Measurements from ENCODE around the gene POP7.
"Not testable (repeated sequence)": the region's sequence is repeated elsewhere in the genome, so short reads cannot be mapped to it uniquely, and the experiment has no call there.

POP7 gene

GRCh38 chr7:100705753-100706671, at the start of gene POP7:
Gene POP7 (plus strand): TSS chr7:100706121. CDS start chr7:100706831, 710 bp downstream.
- ChIA-PET POLR2A (interaction anchor here (0.6 to 4.8 kb wide), 44 partner anchors 9 to 460 kb away, joined by 3 to 68 read pairs (median 4); partner anchors contain the start of genes EPHB4, EPO, FBXO24 and GIGYF1), CTCF (interaction anchor here (0.9 to 3.0 kb wide), 16 partner anchors 10 to 147 kb away, joined by 3 to 23 read pairs (median 4); partner anchors contain the start of genes FBXO24, LRCH4 and SLC12A9)
- TF ChIP-seq FOXK2 (IDR thresholded peaks at IDR 0.05) = no peak
- TF ChIP-seq L3MBTL2 (conservative IDR thresholded peaks at IDR 0.05) = peak; percentile 78
- no peak for TF ChIP-seq TARDBP (IDR thresholded peaks at IDR 0.05)
- TF ChIP-seq ARNT (IDR thresholded peaks at IDR 0.05) = no peak
- no peak for TF ChIP-seq HDGF (IDR thresholded peaks at IDR 0.05; ENCODE audit: borderline replicate concordance)
- TF ChIP-seq ZNF384 (IDR thresholded peaks at IDR 0.05) = no peak
- no peak for TF ChIP-seq PKNOX1 (IDR thresholded peaks at IDR 0.05)
- TF ChIP-seq SUZ12 (IDR thresholded peaks at IDR 0.05) = no peak
- no peak for TF ChIP-seq SP1 (IDR thresholded peaks at IDR 0.05)
- TF ChIP-seq FOXA1 (IDR thresholded peaks at IDR 0.05) = no peak
- no peak for TF ChIP-seq LEF1 (IDR thresholded peaks at IDR 0.05; ENCODE audit: borderline replicate concordance)
- TF ChIP-seq CTBP1 (IDR thresholded peaks at IDR 0.05; ENCODE audit: borderline replicate concordance) = no peak
- peak; percentile 65; the same call in 1 of the 2 replicates for TF ChIP-seq ELF4 (IDR thresholded peaks at IDR 0.05)
- no peak for TF ChIP-seq NFRKB (IDR thresholded peaks at IDR 0.05)
- TF ChIP-seq FOXM1 (IDR thresholded peaks at IDR 0.05; ENCODE audit: borderline replicate concordance) = no peak
- no peak for TF ChIP-seq BHLHE40 (IDR thresholded peaks at IDR 0.05; ENCODE audit: borderline replicate concordance)

GRCh38 chr7:100662194-100662776, 43.6 kb upstream of the POP7 start:
- DNase-seq (ENCODE audit: extremely low spot score); CTCF ChIA-PET: not testable (repeated sequence)
- POLR2A ChIA-PET = interaction anchor here (0.9 kb wide), 1 partner anchor 36 kb away, joined by 3 read pairs; no protein-coding TSS in a partner anchor

More at GRCh38 chr7:100705753-100706671, at the start of gene POP7:
- DNase-seq (ENCODE audit: extremely low spot score) = peak; percentile 98

- TF ChIP-seq BHLHE40 (IDR thresholded peaks at IDR 0.05; ENCODE audit: borderline replicate concordance) (no peak), SUZ12 (IDR thresholded peaks at IDR 0.05) (no peak), TARDBP (IDR thresholded peaks at IDR 0.05) (no peak), FOXM1 (IDR thresholded peaks at IDR 0.05; ENCODE audit: borderline replicate concordance) (no peak), NFRKB (IDR thresholded peaks at IDR 0.05) (no peak), L3MBTL2 (conservative IDR thresholded peaks at IDR 0.05) (no peak)
- DNase-seq (ENCODE audit: extremely low spot score) = no peak
- CTCF ChIA-PET = interaction anchor here (0.6 kb wide), 1 partner anchor 473 kb away, joined by 4 read pairs; no protein-coding TSS in a partner anchor
- POLR2A ChIA-PET = interaction anchor here (1.0 kb wide), 1 partner anchor 8 kb away, joined by 3 read pairs; the partner anchor contains the start of gene GNB2
Observed at GRCh38 chr7:100665168-100665726, 40.7 kb upstream of the POP7 start.

GRCh38 chr7:100667331-100668068, 38.4 kb upstream of the POP7 start:
- ChIA-PET POLR2A (no interaction called here), CTCF (interaction anchor here (0.7 kb wide), 1 partner anchor 23 kb away, joined by 3 read pairs; no protein-coding TSS in a partner anchor)
- DNase-seq (ENCODE audit: extremely low spot score) = no peak
- no peak for TF ChIP-seq TARDBP (IDR thresholded peaks at IDR 0.05)
- no peak for TF ChIP-seq SP1 (IDR thresholded peaks at IDR 0.05)
- TF ChIP-seq PKNOX1 (IDR thresholded peaks at IDR 0.05) = no peak
- TF ChIP-seq ARNT (IDR thresholded peaks at IDR 0.05) = no peak
- TF ChIP-seq LEF1 (IDR thresholded peaks at IDR 0.05; ENCODE audit: borderline replicate concordance) = no peak
- TF ChIP-seq SUZ12 (IDR thresholded peaks at IDR 0.05) = no peak
- TF ChIP-seq CTBP1 (IDR thresholded peaks at IDR 0.05; ENCODE audit: borderline replicate concordance) = no peak
- TF ChIP-seq ELF4 (IDR thresholded peaks at IDR 0.05) = no peak
- TF ChIP-seq ZNF384 (IDR thresholded peaks at IDR 0.05) = no peak
- no peak for TF ChIP-seq FOXA1 (IDR thresholded peaks at IDR 0.05)
- no peak for TF ChIP-seq BHLHE40 (IDR thresholded peaks at IDR 0.05; ENCODE audit: borderline replicate concordance)
- TF ChIP-seq FOXM1 (IDR thresholded peaks at IDR 0.05; ENCODE audit: borderline replicate concordance) = no peak
- no peak for TF ChIP-seq L3MBTL2 (conservative IDR thresholded peaks at IDR 0.05)
- TF ChIP-seq NFRKB (IDR thresholded peaks at IDR 0.05) = no peak

- DNase-seq (ENCODE audit: extremely low spot score) = no peak
- no peak for TF ChIP-seq BHLHE40 (IDR thresholded peaks at IDR 0.05; ENCODE audit: borderline replicate concordance)
- no peak for TF ChIP-seq FOXM1 (IDR thresholded peaks at IDR 0.05; ENCODE audit: borderline replicate concordance)
- no peak for TF ChIP-seq FOXA1 (IDR thresholded peaks at IDR 0.05)
- TF ChIP-seq ZNF384 (IDR thresholded peaks at IDR 0.05) = no peak
- no peak for TF ChIP-seq HDGF (IDR thresholded peaks at IDR 0.05; ENCODE audit: borderline replicate concordance)
- TF ChIP-seq PKNOX1 (IDR thresholded peaks at IDR 0.05) = no peak
- TF ChIP-seq L3MBTL2 (conservative IDR thresholded peaks at IDR 0.05) = no peak
- no peak for TF ChIP-seq FOXK2 (IDR thresholded peaks at IDR 0.05)
- TF ChIP-seq NFRKB (IDR thresholded peaks at IDR 0.05) = no peak
- no peak for TF ChIP-seq SUZ12 (IDR thresholded peaks at IDR 0.05)
- TF ChIP-seq LEF1 (IDR thresholded peaks at IDR 0.05; ENCODE audit: borderline replicate concordance) = no peak
- TF ChIP-seq ELF4 (IDR thresholded peaks at IDR 0.05) = no peak
- no peak for TF ChIP-seq CTBP1 (IDR thresholded peaks at IDR 0.05; ENCODE audit: borderline replicate concordance)
- TF ChIP-seq ARNT (IDR thresholded peaks at IDR 0.05) = no peak
- no peak for TF ChIP-seq SP1 (IDR thresholded peaks at IDR 0.05)
- no peak for TF ChIP-seq TARDBP (IDR thresholded peaks at IDR 0.05)
- ChIA-PET POLR2A (no interaction called here), CTCF (interaction anchor here (0.7 kb wide), 1 partner anchor 22 kb away, joined by 3 read pairs; no protein-coding TSS in a partner anchor)
Observed at GRCh38 chr7:100668069-100668449, 37.9 kb upstream of the POP7 start.

- POLR2A ChIA-PET; DNase-seq (ENCODE audit: extremely low spot score); CTCF ChIA-PET: not testable (repeated sequence)
Observed at GRCh38 chr7:100669106-100669505, 36.8 kb upstream of the POP7 start.
